HG03469 (cell line): Measurements from ENCODE around the gene IQCE.
"Not testable (repeated sequence)": the region's sequence is repeated elsewhere in the genome, so short reads cannot be mapped to it uniquely, and the experiment has no call there.

Source experiments
- ATAC-seq: cut with Tn5 transposase; IDR thresholded peaks from one replicate; pipeline ENCODE4 v1.9.1; 2021; ENCODE audit warnings: mild to moderate bottlenecking, moderate library complexity, moderate number of reproducible peaks; ENCODE audit not compliant: unreplicated experiment

IQCE gene

GRCh38 chr7:2575733-2576340 is 17.1 kb downstream of the IQCE start:
- ATAC-seq = no peak

DNA sequence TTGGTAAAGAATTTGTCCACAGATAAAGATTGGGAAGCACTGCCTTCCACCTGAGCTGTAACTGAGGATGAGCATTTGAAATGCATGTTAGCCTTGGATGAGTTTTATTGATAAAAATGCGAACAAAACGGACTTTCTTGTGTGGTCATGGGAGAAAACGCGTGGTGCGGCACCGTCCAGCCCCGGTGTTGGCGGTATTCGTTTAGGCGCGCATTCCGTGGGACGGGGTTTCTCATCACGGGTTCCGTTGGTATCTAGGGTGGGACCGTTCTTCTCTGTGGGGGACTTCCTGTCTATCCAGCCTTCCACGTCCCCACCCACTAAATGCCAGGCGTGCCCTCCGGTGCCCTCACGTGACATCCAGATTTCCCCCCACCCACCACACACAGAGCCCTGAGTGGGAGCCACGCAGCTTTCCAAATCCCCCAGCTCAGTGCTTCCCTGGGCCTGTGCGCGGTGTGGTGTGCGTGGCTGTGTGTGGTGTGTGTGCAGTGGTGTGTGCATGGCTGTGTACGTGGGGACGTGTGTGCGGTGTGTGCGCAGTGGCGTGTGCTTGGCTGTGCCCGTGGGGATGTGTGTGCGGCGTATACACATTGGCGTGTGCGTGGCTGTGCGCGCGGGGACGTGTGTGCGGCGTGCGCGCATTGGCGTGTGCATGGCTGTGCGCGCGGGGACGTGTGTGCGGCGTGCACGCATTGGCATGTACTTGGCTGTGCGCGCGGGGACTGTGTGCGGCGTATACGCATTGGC is 18.1 kb downstream of the IQCE start:
- ATAC-seq = no peak

- ATAC-seq = no peak
Measured at GRCh38 chr7:2577914-2578680, 19.3 kb downstream of the IQCE start.

- no peak for ATAC-seq
Measured at GRCh38 chr7:2580636-2581035, 21.9 kb downstream of the IQCE start.

DNA sequence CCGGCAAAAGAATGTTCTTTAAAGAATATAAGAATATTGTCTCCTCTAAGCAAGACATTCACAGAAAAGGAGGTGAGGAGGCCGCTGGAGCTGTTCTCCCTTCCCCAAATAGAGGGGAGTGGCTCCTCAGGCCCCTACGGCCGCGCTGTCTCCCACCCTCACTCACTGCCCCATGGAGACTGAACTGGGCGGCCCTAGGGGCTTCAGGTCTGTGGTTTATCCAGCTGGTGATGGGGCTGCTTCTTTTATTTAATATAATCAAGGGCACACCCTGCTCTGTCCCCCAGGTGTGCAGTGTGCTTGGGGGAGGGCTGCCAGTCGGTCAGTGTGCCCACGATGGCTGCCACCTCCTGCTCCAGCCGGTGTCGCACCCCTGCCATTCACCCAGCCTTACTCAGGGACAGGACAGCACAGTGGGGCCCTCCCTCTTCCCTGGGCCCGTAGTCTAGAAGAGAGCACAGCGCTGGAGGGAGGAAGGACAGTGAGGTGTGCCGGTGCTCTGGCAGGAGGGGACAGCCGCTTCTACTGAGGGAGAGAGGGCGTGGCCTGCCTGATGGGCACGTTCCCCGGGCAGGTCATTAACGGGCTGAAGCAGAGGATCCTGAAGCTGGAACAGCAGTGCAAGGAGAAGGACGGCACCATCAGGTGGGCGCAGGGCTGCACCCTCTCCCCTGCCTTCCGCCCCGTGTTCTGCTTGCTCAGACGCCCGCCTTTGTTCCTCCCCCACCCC is 23.4 kb downstream of the IQCE start:
- ATAC-seq = no peak

- no peak for ATAC-seq
Measured at GRCh38 chr7:2583798-2584580, 25.2 kb downstream of the IQCE start.

DNA sequence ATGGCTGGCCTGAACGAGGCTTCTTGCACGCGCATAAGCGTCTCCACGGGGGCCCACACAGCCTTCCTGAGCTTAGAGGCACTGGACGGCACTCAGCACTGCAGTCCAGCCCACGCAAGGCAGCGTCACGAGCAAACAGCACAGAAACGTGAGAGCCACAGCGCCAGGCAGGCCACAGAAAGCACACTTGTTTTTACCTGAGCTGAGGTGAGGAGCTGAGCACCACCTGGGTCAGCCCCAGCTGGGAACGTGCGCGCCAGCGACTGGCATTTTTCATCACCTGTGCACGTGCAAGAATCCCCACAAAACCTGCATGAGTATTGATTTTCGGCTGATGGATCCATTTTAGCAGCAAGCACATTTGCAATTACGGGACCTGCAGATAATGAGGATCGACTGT is 26.7 kb downstream of the IQCE start:
- no peak for ATAC-seq

DNA sequence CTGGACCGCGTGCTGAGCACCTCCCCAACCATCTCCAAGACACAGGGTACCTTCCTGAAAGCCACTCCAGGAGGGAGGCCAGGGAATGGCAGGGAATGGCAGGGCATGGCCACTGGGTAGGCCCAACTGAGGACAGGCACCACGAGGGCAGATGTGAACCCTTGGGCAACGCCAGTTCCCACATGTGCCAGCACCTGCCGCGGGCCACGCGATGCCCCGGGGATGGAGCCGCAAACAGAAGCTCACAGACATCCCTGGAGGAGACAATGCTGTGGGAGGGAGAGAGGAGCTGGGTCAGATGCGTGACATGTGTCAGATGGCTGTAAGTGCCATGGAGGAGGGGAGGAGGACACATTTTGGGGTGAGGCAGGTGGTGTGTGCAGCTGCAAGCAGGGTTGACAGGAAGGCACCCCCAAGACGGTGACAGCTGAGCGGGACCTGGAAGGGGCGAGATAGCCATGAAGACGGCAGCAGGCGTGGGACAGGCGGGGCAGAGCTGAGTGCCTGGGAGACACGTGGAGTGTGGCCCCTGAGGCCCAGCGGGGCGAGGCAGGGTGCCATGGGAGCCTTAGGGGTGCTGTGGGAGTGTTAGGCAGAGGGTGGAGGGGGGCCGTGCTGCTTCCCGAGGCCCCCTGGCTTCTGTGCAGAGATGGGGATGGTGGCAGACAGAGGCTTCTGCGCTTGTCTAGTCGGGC is 27.7 kb downstream of the IQCE start:
- ATAC-seq = no peak

DNA sequence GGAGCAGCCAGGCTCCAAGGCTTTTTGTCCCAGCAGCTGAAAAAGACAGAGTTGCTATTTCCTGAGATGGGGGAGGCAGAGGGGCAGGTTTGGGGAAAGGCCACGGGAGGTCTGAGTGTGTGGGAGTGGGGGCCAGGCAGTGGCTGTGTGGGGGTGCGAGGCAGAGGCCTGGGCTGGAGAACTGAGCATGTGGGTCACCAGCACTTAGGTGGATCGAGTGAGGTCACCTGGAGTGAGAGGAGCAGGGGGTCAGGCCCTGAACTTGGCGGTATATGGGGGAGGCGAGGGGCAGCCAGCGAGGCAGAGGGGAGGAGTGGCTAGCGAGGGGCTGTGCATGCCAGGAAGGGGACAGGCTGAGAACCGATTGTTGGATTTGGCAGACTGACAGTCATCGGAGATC is 28.4 kb downstream of the IQCE start:
- ATAC-seq = no peak

DNA sequence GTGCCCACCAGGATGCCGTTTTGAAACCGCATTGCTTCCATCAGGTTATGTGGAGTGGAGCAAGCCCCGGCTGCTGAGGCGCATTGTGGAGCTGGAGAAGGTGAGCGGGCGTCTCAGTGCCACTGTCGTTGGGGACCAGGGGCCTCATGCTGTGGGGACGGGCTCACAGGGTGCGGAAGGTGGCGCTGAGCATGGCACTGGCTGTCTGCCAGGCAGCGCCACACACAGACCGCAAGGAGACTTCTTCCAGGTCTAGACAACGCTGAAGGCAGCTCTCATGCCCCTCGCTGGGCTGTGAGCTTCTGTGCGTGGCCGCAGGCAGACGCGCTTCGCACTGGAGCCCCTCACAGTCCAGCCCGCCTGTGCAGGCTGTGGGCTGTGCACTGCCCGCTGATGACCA is 29.0 kb downstream of the IQCE start:
- ATAC-seq = no peak

DNA sequence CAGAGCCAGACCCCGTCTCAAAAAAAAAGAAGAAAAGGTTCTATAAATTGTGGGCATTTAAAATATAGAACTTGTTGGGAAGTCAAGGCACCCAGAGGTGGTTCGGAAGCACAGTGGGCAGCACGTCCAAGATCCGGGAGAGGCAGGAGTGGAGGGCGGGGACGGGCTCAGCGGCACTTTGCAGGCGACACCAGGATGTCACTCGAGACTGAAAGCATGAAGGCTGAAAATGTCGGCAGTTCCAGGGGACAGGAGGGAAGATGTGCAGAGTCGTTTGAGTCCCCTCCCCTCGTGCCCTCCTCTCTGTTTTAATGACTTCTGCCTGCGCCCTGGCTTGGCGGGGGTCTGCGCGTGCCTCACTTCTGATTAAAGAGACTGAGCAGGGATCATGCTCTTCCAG is 30.6 kb downstream of the IQCE start:
- ATAC-seq = no peak

DNA sequence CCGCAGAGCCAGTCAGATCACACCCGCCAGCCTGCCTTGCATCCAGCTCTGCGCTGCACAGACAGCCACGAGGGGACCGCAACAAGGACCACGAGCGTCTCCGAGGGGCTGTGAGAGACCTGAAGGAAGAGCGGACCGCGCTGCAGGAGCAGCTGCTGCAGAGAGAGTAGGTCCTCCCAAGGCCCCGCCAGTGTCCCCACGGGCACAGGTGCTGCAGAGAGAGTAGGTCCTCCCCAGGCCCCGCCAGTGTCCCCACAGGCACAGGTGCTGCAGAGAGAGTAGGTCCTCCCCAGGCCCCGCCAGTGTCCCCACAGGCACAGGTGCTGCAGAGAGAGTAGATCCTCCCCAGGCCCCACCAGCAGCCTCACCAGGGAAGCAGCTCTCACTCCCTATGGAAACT is 31.2 kb downstream of the IQCE start:
- not testable (repeated sequence) for ATAC-seq

- ATAC-seq = no peak
Measured at GRCh38 chr7:2592375-2592865, 33.6 kb downstream of the IQCE start.

GRCh38 chr7:2593036-2593727 is 34.4 kb downstream of the IQCE start:
- no peak for ATAC-seq

DNA sequence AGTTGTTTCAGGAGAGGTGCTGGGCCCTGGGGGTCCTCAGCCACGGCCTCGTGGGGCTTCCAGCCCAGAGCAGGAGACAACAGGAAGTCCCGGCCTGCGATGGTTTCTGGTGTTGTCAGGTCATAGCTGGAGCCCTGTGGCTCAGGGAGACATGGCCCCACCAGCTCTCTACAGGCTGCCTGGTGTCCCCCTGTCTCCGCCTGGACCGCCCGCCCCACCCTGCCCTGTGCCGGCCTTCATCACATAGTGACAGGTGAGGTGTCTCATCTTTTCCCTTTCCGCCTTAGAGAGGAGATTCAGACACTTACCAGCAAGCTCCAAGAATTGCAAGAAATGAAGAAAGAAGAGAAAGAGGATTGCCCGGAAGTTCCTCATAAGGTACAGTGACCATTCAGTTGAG is 35.8 kb downstream of the IQCE start:
- ATAC-seq = no peak

- ATAC-seq = no peak
Measured at GRCh38 chr7:2595258-2595860, 36.6 kb downstream of the IQCE start.

DNA sequence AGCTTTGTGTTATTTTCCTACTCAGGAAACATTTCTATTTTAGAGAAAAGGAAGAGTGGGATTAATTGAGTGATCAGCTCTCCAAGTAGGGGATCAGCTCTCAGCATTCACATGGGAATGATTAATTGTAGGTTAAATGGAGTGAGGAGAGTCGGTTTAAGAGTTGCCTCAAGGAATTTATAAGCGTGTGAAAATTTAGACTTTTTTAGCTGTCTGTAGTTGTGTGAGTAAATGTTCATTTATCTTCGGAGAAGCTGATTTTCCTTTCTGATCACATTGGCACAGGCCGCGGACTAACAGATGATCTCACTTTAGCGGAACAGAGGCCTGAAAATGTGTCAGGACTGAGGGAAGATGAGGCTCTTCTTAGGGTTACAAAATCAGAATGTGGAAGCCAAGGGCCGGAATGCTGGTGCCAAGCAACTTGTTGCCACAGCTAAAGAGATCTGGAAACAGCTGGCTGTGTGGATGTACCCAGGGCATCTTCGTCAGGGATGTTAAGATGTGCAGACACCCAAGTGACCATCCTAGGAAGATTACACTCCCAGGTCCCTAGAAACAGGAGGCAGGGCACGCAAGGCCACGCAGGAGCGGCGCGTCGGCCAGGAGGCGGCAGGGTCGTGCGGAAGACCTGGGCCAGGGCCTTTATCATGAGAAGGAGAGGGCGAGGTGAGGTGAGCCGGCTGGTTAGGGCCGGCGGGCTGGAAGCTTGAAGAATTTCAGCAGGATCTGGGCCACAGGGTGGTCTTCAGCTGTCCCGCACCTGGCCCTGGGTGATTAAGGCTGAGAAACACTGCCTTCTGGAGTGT is 37.9 kb downstream of the IQCE start:
- ATAC-seq = no peak

GRCh38 chr7:2597273-2597640 is 38.5 kb downstream of the IQCE start:
- no peak for ATAC-seq
